IPS DF 6.9 (cell line): Measurements from ENCODE around the gene SDK1.

Source experiments
- DNase-seq: peaks from one replicate; pipeline ENCODE4 v3.0.0-alpha.2; 2013; ENCODE audit warnings: low read depth, low spot score
- H3K27ac ChIP-seq: one replicate; pipeline ENCODE4 v1.5.1; 2013; ENCODE audit warnings: low read length, control low read depth
- H3K27me3 ChIP-seq: 2 replicates; pipeline ENCODE4 v1.6.1; 2013; ENCODE audit warnings: mild to moderate bottlenecking, low read length; ENCODE audit not compliant: control insufficient read depth, insufficient read depth
- H3K36me3 ChIP-seq: 2 replicates; pipeline ENCODE4 v1.6.1; 2013; ENCODE audit warnings: low read length; ENCODE audit not compliant: control insufficient read depth, insufficient read depth
- H3K4me1 ChIP-seq: 2 replicates; pipeline ENCODE4 v1.6.1; 2013; ENCODE audit warnings: low read length; ENCODE audit not compliant: control insufficient read depth, insufficient read depth
- H3K4me3 ChIP-seq: 2 replicates; pipeline ENCODE4 v1.5.1; 2013; ENCODE audit warnings: mild to moderate bottlenecking, low read length
- H3K9me3 ChIP-seq: 2 replicates; pipeline ENCODE4 v1.6.1; 2013; ENCODE audit warnings: low read length, inconsistent platforms; ENCODE audit not compliant: control insufficient read depth, insufficient read depth
- WGBS: extraction: QIAGEN DNeasy Blood & Tissue Kit; methylation state at CpG from one replicate; pipeline ENCODE4 v1.1.7; 2013; ENCODE audit warnings: mixed read lengths, missing lambda C conversion rate; ENCODE audit not compliant: insufficient read length, insufficient coverage; 5-methylcytosine and 5-hydroxymethylcytosine counted together

SDK1 gene

DNA sequence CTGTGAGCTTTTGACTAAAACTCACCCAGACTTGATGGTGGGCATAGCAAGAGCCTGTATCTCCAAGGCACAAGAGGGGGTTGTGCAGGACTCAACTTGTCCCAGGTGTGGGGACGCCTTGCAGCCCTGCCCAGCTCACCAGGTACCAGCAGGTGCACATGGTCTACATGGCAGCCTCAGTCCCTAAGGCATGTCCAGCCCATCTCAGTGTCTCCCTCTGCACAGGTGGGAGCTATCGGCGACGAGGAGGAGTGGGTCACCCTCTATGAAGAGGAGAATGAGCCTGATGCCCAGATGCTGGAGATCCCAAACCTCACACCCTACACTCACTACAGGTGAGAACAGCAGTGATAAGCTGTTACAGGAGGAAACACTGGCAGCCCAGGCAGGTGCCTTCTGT, 809.4 kb downstream of the SDK1 start:
- no peak for DNase-seq
- Histone ChIP-seq H3K9me3 (no peaks in the 10 kb centered on the region), H3K4me3 (no peak overlapping the region), H3K27me3 (no peaks in the 10 kb centered on the region), H3K27ac (no peak overlapping the region), H3K36me3 (no peaks in the 10 kb centered on the region), H3K4me1 (no peaks in the 10 kb centered on the region)
- WGBS: no CpG with 5 or more reads among the region's 4 CpGs

DNA sequence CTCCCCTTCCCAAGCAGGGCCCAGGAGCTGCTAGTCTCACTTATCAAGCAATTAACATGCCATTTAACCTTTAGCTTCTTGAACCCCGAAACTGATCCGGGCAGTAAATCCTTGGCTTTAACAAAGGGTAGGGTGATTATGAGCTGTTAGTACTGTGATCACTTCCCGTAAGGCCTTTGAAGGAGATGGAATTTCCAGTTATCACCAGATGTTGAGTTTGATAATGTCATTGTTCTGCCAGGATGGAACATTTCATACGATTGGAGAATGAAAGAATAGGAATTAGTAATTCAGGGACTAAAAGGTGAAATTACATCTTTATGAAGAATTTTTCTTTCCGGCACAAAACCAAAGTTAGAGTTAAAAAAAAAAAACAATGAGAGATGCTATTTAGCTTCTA, 810.1 kb downstream of the SDK1 start:
- DNase-seq: no peak
- H3K27ac ChIP-seq: no peak overlapping the region
- no peaks in the 10 kb centered on the region for H3K4me1 ChIP-seq
- no peak overlapping the region for H3K4me3 ChIP-seq
- H3K36me3 ChIP-seq: no peaks in the 10 kb centered on the region
- H3K27me3 ChIP-seq: no peaks in the 10 kb centered on the region
- no peaks in the 10 kb centered on the region for H3K9me3 ChIP-seq
- no CpG with 5 or more reads among the region's 5 CpGs for WGBS

DNA sequence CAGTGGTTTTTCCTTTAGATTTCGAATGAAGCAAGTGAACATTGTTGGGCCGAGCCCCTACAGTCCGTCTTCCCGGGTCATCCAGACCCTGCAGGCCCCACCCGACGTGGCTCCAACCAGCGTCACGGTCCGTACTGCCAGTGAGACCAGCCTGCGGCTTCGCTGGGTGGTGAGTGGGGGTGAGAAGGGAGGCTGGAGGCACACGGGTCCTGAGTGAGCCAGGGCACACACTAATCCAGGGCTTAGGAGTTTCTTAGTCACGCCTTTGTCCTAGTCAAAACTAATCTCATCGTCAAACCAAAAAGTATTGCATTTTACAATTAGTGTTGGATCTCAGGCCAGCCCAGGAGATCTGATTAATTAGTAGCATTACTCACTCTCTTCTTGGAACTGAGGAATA, 812.2 kb downstream of the SDK1 start:
- H3K27me3 ChIP-seq: no peaks in the 10 kb centered on the region
- DNase-seq: no peak
- H3K4me3 ChIP-seq: no peak overlapping the region
- H3K27ac ChIP-seq: no peak overlapping the region
- H3K4me1 ChIP-seq: no peaks in the 10 kb centered on the region
- H3K9me3 ChIP-seq: no peaks in the 10 kb centered on the region
- no CpG with 5 or more reads among the region's 14 CpGs for WGBS
- H3K36me3 ChIP-seq: no peaks in the 10 kb centered on the region

DNA sequence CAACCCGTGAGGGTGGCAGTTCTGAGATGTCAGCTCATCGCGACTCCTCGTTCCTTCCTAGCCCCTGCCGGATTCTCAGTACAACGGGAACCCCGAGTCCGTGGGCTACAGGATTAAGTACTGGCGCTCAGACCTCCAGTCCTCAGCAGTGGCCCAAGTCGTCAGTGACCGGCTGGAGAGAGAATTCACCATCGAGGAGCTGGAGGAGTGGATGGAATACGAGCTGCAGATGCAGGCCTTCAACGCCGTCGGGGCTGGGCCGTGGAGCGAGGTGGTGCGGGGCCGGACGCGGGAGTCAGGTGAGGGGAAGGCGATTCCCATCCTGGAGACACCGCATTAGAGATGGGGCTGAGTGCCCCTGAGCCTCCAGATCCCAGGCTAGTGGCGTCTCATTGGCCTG, 812.9 kb downstream of the SDK1 start:
- no peak overlapping the region for H3K27ac ChIP-seq
- no CpG with 5 or more reads among the region's 25 CpGs for WGBS
- H3K27me3 ChIP-seq: no peaks in the 10 kb centered on the region
- no peak overlapping the region; the same call in 1 of the 2 replicates for H3K4me3 ChIP-seq
- no peaks in the 10 kb centered on the region for H3K9me3 ChIP-seq
- H3K36me3 ChIP-seq: no peaks in the 10 kb centered on the region
- DNase-seq: no peak
- no peaks in the 10 kb centered on the region for H3K4me1 ChIP-seq

DNA sequence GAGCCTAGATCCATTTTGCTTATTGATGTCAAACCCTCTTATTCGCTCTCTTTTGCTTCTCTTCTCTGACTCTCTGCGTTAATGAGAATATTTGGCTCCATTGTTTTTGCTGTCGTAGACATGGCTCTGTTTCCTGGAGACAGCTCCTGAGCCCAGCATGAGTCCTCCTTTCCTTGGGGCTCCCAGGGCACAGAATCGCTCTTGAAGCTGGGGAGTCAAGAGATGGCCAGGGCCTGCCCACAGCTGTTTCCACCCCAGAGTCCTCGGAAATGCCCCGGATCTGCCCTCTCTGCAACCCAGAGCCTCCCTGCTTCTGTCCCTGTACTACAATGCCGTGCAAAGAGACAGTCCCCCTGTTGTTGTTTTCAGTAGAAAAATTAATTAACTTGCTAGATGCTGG, 814.4 kb downstream of the SDK1 start:
- Histone ChIP-seq H3K27me3 (no peaks in the 10 kb centered on the region), H3K36me3 (no peaks in the 10 kb centered on the region), H3K27ac (no peak overlapping the region), H3K4me1 (no peaks in the 10 kb centered on the region), H3K9me3 (no peaks in the 10 kb centered on the region), H3K4me3 (no peak overlapping the region)
- WGBS: no CpG with 5 or more reads among the region's 7 CpGs
- no peak for DNase-seq

DNA sequence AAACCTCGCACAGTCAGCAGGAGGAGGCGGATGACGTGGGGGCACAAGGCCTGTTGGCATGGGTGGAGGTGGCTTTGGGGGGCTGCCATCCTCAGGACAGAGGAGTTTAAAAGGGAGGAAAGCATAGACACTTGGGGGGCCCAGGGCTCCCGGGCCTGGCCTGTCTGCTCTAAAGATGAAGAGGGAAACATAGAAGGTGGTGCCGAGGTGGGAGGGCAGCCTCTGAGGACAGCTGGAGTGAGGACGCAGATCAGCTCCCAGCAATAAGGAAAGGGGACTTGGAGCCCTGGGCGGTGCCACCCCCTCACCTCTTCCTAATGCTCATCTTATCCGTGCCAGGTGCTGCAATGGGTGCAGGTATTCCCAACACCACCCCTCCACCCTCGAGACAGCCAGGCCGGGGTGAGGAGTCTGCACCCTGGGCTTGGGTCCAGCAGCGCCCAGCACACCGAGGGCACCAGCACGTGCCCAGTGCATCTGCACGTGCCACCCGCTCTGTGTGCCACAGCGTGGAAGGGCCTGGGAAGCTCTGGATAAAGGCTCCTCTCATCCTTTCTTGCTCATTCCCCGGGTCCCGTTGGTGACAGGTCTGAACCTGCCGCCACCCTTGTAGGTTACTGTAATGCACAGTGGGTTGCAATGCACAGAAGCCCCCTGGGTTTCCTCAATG, 815.0 kb downstream of the SDK1 start:
- no peak overlapping the region for H3K4me3 ChIP-seq
- WGBS: no CpG with 5 or more reads among the region's 19 CpGs
- DNase-seq: no peak
- no peaks in the 10 kb centered on the region for H3K27me3 ChIP-seq
- H3K4me1 ChIP-seq: no peaks in the 10 kb centered on the region
- H3K9me3 ChIP-seq: no peaks in the 10 kb centered on the region
- H3K36me3 ChIP-seq: no peaks in the 10 kb centered on the region
- no peak overlapping the region for H3K27ac ChIP-seq

DNA sequence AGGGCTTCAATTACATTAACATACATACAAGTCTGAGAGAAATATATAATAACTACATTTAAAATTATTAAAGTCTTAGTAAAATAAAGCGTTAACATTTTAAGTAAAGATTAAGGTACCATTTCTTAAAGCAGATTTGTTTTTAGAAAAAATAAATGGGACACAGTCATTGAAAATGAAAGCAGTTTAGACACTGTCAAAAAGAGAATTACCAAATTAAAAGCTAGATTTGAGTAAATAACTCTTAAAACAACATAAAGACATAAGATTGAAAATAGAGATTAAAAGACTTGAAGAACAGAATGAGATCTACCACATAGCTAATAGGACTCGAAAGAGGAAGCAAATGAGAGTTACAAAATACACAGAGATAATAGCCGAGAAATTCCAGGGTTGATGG, 818.8 kb downstream of the SDK1 start:
- H3K9me3 ChIP-seq: no peaks in the 10 kb centered on the region
- no CpG with 5 or more reads among the region's 3 CpGs for WGBS
- H3K36me3 ChIP-seq: no peaks in the 10 kb centered on the region
- H3K4me3 ChIP-seq: no peak overlapping the region
- no peaks in the 10 kb centered on the region for H3K27me3 ChIP-seq
- DNase-seq: no peak
- no peak overlapping the region for H3K27ac ChIP-seq
- H3K4me1 ChIP-seq: no peaks in the 10 kb centered on the region

DNA sequence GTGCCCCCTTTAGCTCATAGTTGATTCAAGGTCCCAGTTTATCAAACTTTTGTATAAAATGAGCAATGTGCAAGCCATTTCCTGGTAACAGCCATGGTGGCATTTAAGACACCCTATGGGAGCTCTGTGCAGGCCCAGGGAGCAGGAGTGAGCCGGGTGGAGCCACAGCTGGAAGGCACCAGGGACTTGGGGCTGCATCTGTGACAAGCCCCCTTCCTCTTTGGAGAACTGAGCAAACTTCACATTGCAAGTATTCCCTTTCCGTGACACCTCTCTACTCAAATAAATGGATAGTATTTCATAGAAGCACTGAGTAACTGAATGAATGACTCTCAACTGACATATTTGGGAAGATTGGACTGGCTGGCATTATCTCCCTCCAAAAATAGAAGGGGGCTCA, 822.3 kb downstream of the SDK1 start:
- no peak overlapping the region for H3K27ac ChIP-seq
- H3K4me3 ChIP-seq: no peak overlapping the region
- H3K9me3 ChIP-seq: no peaks in the 10 kb centered on the region
- no peaks in the 10 kb centered on the region for H3K27me3 ChIP-seq
- no peaks in the 10 kb centered on the region for H3K4me1 ChIP-seq
- WGBS: no CpG with 5 or more reads among the region's 2 CpGs
- H3K36me3 ChIP-seq: no peaks in the 10 kb centered on the region
- DNase-seq: no peak

DNA sequence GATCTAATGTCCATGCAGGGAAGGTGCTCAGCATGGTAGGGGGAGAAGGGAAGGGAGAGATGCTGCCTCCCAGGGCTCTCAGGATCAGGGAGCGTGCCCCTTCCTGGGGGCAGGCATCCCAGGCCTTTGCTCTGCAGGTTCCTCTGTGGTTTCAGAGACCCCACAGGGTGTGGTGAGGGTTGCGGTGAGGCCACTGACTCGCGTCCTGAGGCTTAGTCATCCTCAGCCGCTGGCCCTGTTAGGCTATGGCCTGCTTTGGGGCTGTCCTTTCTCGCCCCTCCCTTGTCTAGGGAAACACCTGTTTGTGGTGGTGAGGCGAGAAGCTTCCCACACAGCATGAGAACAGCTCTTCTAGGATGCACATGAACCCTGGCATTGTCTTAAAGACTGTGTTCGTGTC, 822.8 kb downstream of the SDK1 start:
- Histone ChIP-seq H3K27me3 (no peaks in the 10 kb centered on the region), H3K9me3 (no peaks in the 10 kb centered on the region), H3K4me3 (no peak overlapping the region), H3K4me1 (no peaks in the 10 kb centered on the region), H3K36me3 (no peaks in the 10 kb centered on the region), H3K27ac (no peak overlapping the region)
- WGBS: no CpG with 5 or more reads among the region's 8 CpGs
- DNase-seq: no peak

DNA sequence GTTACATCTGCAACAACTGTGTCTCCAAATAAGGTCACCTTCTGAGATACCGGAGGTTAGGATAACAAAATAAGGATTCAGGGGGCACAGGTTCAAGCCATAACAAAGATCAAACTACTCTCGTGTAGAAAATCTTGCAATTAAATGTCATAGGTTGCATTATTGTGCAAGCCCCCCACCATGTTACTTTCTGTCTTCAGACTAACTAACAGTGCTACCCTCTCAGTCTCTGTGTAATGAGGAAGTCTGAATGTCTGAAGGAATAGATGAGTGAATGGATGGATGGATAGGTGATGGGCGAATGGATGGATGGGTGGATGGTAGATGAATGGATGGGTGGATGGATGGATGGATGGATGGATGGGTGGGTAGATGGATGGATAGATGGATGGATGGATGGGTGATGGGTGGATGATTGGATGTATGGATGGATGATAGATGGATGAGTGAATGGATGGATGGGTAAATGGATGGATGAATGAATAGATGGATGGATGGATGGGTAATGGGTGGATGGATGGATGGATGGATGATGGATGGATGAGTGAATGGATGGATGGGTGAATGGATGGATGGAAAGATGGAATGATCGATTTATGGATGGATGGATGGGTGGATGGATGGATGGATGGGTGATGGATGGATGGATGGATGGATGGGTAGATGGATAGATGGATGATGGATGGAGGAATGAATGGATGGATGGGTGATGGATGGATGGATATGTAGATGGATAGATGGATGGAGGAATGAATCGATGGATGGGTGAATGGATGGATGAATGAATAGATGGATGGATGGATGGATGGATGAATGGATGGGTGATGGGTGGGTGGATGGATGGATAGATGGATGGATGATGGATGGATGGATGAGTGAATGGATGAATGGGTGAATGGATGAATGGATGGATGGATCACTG, 823.8 kb downstream of the SDK1 start:
- Histone ChIP-seq H3K36me3 (no peaks in the 10 kb centered on the region), H3K27ac (no peak overlapping the region), H3K9me3 (no peaks in the 10 kb centered on the region), H3K4me3 (no peak overlapping the region), H3K4me1 (no peaks in the 10 kb centered on the region; the same call in 1 of the 2 replicates), H3K27me3 (no peaks in the 10 kb centered on the region)
- WGBS: 100% methylated on average over 3 of the region's 5 CpGs
- no peak for DNase-seq
